G401 (cell line): ENCODE data around the gene RAB40AL. TPM values are rescaled to one million over a fixed set of nuclear protein-coding genes. Genes with fewer than 3 reads are reported as not detected.
"Not testable (repeated sequence)": the region's sequence is repeated elsewhere in the genome, so short reads cannot be mapped to it uniquely, and the experiment has no call there.

ENCODE experiments used
- DNase-seq: peaks from one replicate; pipeline ENCODE4 v3.0.0-alpha.2; 2015; ENCODE audit warnings: low spot score
- in situ Hi-C: cut with HindIII; loops from 2 replicates; pipeline ENCODE4 v1.10.0; 2016; ENCODE audit warnings: low sequenced_read_pairs, mixed read lengths
- total RNA-seq: library from RNA; depleted of rRNA; stranded (reverse); fragments of >200 nt; shearing (Covaris generic); gene quantifications from 2 replicates; pipeline ENCODE4 v1.2.3, GENCODE V29; 2014; rRNA removed

Gene RAB40AL, protein sequence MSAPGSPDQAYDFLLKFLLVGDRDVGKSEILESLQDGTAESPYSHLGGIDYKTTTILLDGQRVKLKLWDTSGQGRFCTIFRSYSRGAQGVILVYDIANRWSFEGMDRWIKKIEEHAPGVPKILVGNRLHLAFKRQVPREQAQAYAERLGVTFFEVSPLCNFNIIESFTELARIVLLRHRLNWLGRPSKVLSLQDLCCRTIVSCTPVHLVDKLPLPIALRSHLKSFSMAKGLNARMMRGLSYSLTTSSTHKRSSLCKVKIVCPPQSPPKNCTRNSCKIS
- not detected in 2 replicates for total RNA-seq

DNA sequence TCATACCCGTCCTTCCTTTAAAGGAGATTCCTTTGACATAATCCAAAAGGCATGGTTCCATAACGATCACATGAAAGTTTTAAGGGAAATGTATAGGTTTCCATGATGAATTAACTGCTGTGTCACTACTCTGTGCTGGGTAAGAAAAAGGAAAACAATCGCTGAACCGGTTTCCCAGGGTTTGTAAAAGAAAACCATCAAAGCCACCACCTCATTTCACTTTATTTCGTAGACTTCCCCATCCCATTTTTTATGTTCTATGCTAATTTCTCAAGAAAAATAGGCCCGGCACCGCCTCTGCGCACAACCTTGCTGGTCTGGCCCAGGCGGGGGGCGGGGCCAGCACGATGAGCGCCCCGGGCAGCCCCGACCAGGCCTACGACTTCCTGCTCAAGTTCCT, at the start of gene RAB40AL:
Gene RAB40AL (plus strand): TSS at position 301 of the 400 bp plus-strand sequence. CDS start 47 bp downstream, at position 348.
- in situ Hi-C loops, DNase-seq: not testable (repeated sequence)

DNA sequence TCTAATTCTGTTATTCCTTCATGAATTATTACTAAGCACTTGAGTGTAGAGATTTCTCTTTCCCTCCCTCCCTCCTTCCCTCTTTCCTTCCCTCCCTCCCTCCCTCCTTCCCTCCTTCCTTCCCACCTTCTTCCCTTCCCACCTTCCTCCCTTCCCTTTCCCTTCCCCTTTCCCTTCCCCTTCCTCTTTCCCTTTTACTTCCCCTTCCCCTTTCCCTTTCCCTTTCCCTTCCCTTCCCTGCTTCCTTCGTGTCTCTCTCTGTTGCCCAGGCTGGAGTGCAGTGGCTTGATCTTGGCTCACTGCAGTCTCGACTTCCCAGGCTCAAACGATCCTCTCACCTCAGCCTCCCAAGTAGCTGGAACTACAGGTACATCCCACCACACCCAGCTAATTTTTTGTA, 49.4 kb upstream of the RAB40AL start:
- no peak for DNase-seq
- in situ Hi-C loops: no loop called here

DNA sequence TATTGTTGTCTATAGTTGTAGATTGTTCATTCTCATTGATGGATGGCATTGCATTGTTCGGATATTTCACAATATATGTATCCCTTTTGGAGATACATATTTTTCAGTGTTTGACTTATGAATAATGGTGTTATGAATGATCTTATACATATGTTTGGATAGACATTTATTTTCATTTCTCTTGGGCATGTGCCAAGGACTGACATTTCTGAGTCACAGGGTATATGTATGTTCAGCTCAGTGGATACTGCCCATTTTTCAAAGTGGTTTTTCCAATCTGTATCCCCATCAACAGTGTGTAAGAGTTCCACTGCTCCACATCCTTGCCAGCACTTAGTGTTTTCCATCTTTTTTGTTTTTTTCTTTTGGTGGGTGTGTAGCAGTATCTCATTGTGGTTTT, 45.0 kb upstream of the RAB40AL start:
- DNase-seq: no peak
- in situ Hi-C loops: no loop called here

DNA sequence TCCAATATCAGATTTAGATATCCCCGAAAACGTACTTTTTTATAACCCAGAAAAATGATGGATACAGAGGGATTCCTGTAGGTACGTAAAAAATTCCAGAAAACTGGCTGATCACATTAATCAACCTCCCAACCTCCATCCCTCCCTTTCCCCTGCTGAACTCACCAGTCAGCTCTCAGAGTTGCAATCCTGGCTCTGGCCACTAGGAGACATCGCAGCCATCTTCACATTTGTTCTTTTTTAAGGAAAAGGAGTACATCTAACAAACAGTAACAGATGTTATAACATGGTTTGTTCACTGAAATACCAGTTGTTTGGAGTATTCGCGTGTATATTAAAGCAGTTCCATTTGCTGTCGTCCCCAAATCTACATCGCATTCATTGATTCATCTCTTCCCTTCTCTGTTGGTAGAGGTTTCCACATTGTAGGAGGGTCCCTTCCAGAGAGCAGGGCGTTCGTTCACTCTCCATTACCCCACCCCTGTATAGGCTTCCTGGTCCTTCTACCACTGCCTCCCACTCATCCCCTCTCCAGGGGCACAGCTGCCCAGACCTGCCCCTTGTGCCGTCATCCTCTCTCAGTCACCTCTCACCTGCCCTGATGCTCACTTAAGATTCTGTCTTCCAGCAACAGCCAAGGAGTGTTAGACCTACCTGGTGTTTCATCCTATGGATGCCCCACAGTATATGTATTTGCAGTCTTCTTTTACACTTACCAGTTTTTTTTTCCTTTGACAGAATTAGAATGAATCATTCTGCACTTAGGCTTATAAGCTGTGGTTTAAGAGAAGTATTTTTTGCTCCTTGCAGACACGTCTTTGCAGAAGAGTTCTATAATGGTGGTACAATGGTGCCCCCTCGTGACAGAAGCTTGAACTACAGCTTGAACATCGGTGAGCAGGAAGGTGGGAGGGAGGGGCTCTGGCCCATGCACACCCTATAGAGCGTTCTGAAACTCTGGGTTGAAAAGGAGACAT, 36.8 kb upstream of the RAB40AL start:
- peak; percentile 60 for DNase-seq
- in situ Hi-C loops: no loop called here

DNA sequence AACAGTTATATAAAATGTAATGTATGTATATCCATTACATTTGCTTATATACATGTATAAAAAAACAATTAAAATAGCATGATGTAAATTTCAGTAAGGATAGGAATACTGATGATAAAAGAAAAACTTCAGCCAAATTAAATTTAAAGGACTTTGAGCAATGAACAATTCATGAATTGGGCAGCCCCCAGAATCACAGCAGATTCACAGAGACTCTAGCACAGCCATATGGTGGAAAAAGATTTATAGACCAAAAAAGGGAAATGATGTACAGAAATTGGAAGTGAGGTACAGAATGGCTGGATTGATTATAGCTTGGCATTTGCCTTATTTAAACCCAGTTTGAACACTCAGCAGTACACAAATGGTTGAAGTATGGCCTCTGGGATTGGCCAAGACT, 34.7 kb upstream of the RAB40AL start:
- DNase-seq: no peak
- in situ Hi-C loops: no loop called here

DNA sequence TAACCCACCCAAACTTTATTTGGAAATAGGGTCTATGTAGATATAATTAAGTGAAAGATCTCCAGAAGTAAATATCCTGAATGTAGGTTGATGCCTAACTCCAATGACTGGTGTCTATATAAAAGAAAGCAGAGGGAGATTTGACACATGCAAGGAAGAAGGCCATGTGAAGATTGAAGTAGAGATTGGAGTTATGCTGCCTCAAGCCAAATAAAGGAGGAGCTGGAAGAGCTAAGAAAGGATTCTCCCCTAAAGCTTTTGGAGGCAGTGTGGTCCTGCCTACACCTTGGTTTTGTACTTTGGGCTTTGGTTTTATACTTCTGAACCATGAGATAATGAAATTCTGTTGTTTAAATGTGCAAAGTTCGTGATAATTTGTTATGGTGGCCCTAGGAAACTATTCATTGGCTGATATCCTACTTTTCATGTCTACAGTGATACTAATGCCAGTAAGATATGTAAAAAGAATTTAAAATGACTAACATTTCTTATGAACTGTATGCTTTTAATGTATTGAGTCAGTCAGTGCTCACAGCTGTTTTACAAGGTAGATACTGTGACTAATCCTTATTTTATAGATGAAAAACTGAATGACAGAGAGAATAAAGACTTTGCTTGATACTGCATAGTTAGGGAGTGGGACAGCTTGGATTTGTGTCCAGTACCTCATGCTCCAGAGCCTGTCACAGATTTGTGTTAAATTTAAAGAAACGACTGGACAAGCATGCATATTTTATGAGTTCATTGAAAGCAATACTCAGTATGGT, 5.9 kb upstream of the RAB40AL start:
- DNase-seq: no peak
- in situ Hi-C loops: no loop called here

DNA sequence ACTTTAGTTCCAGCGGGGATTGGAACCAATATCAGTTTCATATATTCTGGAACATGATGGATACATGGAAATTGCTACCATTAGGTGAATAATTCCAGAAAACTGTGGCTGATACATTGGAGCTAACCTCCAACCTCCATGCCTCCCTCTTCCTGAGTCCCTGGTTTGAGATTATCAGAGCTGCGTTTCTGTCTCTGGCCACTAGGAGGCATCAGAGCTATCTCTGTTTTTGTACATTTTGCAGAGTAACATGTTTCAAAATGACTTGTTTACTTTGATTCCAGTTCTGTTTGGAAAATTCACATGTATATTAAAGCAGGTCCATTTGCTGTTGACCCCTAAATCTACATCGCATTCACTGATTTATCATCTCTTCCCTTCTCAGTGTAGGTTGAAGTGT, 2.4 kb upstream of the RAB40AL start:
- in situ Hi-C loops: no loop called here
- DNase-seq: peak; percentile 18

DNA sequence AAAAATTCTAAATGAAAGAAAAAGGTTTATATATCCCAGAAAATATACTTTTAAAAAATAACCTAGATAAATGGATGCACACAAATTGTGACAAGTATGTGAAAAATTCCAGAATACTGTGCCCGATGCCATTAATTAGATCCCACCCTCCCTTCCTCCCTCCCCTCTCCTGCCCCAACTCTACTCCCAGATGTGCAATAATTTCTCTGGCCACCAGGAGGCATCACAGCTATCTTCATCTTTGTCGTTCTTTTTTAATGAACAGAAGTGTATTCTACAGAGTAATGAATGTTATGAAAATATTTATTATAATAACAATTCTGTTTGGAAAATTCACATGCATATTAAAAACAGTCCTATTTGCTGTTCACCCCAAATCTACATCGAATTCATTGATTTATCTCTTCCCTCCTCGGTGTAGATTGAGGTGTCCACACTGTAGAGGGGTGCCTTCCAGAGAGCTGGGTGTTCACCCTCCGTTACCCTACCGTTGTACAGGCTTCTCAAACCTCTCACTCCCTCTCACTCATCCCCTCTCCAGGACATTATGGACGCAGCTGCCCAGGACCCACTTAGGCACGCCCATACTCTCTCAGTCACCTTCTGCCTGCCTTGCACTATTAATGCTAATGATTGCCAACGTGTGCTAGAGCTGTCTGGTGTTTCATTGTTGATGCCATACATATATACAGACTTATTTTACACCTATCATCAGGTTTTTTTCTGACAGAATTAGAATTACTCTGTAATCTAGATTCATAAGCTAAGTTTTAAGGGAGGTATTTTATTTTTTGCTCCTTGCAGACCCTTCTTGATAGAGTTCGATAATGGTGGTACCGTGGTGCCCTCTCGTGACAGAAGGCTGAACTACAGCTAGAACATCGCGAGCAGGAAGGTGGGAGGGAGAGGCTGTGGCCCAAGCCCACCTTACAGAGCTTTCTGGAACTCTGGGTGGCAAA, 14.1 kb downstream of the RAB40AL start:
- in situ Hi-C loops: no loop called here
- DNase-seq: peak; percentile 46

DNA sequence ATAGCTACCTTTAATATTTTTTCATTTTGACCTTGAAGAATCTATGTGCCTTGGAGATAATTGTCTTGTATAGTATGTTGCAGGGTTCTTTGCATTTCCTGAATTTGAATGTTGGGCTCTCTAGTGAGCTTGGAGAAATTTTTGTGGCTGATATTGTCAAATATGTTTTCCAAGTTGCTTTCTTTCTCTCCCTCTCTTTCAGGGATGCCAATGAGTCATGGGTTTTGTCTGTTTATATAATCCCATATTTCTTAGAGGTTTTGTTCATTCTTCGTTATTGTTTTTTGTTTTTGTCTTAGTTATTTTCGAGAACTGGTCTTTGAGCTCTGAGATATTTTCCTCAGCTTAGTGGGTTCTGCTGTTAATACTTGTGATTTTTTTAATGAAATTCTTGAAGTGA, 20.7 kb downstream of the RAB40AL start:
- in situ Hi-C loops: no loop called here
- DNase-seq: no peak

DNA sequence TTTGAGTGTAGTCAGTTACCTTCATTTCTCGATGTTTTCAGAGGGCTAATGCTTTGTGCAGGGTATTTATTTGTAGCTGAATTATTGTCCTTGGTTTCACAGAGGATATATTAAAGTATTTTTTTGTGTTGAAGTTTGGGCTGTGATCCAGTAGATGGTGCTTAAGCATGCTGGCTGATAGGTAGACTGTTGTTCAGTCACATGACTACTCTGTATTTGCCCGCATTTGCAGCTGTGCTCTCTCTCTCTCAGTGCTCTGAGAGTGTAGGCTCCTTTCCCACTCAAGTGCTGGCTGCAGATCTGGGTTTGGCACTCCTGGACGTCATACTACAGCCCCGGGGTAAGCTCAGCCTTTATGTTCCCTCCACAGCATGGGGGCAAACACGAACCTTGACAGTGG, 21.7 kb downstream of the RAB40AL start:
- in situ Hi-C loops: no loop called here
- DNase-seq: no peak

DNA sequence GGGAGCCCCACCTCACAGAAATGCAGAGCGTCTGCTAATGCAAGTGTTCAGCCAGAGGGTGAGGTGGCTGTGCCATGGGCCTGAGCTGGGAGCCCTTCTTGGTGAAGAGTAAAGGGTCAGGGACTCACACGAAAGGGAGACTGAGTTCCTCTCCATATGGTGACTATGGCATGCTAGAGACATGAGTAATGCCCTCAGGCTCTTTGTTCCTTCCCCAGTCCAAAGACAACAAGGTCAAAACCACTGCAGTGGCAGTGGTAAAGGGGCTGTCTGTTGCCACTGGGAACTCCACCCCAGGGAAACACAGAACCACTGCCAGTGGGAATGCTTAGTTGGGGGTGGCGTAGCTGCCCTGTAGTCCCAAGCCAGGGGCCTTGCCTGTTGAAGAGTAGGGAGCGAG, 22.4 kb downstream of the RAB40AL start:
- in situ Hi-C loops: no loop called here
- DNase-seq: no peak

DNA sequence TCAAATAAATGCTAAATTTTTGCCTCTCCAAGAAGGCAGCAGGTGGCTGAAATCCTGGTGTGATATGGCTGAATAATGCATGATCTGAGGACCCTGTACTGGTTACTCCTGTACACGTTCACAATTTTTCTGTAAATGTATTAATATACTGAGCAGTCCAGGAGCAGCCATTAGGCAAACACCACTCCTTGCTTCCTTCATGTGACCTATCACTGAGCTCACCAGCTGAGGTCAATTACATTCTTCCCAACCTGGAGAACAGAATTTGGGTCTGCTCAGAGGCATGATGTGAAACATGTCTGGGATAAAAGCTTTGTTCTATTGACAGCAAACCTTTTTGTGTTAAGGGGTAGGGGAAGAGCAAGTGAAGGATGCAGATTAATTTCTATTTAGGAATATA, 26.9 kb downstream of the RAB40AL start:
- in situ Hi-C loops: no loop called here
- no peak for DNase-seq

DNA sequence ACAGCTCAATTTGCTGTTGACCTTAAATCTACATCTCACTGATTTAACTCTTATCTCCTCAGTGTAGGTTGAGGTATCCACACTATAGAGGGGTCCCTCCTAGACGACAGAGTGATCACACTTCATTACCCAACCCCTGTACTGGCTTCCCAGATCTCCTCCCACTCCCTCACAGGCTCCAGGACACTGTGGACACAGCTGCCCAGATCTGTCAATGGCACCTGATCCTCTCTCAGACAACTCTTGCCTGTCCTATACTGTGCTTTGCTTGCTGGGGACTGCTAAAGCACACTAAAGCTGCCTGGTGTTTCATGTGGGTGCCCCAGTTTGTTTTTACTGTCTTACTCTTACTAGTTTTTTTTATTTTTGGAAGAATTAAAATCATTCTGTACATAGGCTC, 27.9 kb downstream of the RAB40AL start:
- in situ Hi-C loops: no loop called here
- no peak for DNase-seq

DNA sequence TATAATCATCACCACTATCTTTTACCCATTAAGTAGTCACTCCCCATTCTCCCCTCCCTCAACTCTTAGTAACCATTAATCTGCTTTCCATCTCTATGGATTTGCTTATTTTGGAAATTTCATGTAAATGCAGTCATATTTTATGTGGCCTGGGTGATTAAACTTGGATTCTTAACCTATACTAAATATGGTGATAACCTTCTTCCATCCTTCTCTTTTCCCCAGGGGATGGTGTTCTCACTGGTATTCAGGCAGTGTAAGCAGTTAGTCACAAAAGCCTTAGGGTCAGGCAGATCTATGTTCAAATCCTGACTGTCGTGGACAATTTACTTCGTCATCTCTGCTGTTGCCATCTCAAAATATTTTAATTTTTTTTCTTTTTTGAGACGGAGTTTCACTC, 29.6 kb downstream of the RAB40AL start:
- DNase-seq: no peak
- in situ Hi-C loops: no loop called here

DNA sequence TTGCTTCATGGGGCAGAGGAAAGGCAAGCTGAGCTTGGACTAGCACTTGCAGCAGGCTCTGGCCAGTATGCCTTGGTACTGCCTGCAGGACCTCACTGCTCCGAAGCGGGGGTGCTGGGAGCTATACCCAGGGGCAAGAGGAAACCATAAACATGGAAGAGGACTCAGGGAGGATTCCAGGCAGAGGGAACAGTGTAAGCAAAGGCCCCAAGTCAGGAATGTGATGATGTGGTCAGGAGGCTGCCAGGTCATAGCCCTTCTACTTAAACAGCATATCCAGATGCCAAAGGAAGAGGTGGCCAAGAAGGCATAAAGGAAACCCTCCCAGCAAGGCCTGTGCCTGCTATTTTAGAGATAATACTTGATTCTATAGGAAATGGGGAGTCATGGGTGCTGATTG, 31.1 kb downstream of the RAB40AL start:
- in situ Hi-C loops: no loop called here
- no peak for DNase-seq

DNA sequence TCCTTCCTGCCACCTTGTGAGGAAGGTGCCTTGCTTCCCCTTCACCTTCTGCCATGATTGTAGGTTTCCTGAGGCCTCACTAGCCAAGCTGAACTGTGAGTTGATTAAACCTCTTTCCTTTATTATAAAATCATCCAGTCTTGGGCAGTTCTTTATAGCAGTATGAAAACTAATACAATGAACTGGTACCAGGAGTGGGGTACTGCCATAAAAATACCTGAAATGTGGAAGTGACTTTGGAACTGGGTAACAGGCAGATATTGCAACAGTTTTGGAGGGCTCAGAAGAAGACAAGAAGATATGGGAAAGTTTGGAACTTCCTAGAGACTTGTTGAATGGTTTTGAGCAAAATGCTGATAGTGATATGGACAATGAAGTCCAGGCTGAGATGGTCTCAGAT, 34.5 kb downstream of the RAB40AL start:
- DNase-seq, in situ Hi-C loops: not testable (repeated sequence)

DNA sequence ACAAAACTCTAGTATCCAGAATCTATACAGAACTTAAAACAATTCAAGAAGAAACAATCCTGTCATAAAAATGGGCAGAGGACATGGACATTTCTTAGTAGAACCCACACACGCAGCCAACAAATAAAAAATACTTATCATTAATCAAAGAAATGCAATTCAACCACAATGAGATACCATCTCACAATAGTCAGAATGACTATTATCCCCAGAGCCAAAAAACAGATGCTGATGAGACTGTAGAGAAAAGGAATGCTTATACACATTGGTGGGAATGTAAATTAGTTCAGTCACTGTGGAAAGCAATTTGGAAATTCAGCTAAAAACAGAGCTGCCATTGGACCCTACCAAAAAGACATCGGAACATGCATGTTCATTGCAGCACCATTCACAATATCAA, 37.9 kb downstream of the RAB40AL start:
- in situ Hi-C loops: no loop called here
- DNase-seq: no peak

DNA sequence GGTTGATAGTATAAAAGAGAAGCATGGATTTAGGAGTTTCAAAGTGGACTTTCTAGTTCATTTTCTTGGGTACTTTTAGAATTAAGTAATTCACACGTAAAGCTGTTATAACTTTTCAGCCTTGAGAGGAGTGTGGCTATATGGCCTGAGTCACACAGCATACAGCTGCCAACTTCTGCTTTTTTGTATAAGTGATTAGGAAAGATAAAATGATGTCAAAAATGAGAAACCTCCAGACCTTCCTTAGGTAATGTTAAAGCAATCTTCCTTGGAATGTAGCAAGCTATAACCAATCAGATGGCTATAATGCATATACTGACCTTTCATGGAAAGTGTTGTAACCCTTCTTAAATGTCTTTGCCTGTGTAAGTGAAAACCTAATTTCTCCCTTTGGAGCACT, 39.2 kb downstream of the RAB40AL start:
- in situ Hi-C loops: no loop called here
- no peak for DNase-seq
